Measurements from ENCODE around the gene HOXD12.

Gene HOXD12, protein sequence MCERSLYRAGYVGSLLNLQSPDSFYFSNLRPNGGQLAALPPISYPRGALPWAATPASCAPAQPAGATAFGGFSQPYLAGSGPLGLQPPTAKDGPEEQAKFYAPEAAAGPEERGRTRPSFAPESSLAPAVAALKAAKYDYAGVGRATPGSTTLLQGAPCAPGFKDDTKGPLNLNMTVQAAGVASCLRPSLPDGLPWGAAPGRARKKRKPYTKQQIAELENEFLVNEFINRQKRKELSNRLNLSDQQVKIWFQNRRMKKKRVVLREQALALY

DNA sequence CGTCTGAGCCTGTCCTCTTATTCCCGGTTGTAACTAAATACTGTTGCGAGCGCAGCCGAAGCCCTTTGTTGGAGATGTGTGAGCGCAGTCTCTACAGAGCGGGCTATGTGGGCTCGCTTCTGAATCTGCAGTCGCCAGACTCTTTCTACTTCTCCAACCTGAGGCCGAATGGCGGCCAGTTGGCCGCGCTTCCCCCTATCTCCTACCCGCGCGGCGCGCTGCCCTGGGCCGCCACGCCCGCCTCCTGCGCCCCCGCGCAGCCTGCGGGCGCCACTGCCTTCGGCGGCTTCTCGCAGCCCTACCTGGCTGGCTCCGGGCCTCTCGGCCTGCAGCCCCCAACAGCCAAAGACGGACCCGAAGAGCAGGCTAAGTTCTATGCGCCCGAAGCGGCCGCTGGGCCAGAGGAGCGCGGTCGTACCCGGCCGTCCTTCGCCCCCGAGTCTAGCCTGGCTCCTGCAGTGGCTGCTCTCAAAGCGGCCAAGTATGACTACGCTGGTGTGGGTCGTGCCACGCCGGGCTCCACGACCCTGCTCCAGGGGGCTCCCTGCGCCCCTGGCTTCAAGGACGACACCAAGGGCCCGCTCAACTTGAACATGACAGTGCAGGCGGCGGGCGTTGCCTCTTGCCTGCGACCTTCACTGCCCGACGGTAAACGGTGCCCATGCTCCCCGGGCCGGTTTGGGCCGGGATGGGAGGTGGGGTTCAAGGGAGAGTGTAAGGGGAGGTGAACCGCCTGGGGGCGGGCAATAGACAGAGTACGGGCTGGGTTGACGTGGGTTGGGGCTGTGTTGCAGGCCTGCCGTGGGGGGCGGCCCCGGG, at the start of gene HOXD12:
Gene HOXD12 (plus strand): TSS at position 68 of the 819 bp plus-strand sequence. CDS start 7 bp downstream, at position 75.
- DNase-seq, result no peak

DNA sequence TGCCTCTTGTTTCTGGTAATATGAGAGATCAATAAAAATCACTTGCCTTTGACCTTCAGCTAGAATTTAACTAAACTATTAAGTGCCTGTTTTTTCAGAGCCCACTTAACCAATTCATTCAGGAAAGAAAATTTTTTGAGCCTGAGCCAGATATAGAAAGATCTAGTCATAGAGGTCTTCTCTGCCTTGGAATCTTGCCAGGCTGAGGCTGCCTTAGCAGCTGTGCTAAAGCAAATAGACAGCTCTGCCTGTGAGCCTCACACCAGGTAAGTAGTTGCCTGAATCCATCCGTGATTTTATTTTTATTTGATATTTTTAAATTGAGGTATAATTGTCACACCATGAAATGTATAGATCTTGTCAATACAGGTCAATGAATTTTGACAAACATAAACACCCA, 43.2 kb upstream of the HOXD12 start:
- DNase-seq, result peak; percentile 48

DNA sequence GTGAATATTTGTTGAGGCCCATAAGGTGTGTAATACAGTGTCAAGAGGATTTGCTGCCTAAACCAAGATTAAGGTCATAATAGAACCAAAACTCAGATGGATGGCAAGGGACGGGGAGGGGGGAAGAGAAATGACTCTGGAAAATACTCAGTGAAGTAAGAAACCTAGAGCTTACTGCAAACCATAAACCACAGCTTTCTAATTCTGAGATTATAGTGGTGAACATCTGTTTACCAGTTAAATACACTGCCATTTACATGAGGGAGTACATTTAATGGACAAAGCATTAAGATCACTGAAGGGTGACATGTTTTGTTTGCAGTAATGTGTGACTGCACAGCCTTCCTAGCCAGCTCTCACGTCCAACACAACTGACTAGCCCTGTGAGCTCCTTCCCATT, 35.6 kb upstream of the HOXD12 start:
- DNase-seq, result peak; percentile 49

DNA sequence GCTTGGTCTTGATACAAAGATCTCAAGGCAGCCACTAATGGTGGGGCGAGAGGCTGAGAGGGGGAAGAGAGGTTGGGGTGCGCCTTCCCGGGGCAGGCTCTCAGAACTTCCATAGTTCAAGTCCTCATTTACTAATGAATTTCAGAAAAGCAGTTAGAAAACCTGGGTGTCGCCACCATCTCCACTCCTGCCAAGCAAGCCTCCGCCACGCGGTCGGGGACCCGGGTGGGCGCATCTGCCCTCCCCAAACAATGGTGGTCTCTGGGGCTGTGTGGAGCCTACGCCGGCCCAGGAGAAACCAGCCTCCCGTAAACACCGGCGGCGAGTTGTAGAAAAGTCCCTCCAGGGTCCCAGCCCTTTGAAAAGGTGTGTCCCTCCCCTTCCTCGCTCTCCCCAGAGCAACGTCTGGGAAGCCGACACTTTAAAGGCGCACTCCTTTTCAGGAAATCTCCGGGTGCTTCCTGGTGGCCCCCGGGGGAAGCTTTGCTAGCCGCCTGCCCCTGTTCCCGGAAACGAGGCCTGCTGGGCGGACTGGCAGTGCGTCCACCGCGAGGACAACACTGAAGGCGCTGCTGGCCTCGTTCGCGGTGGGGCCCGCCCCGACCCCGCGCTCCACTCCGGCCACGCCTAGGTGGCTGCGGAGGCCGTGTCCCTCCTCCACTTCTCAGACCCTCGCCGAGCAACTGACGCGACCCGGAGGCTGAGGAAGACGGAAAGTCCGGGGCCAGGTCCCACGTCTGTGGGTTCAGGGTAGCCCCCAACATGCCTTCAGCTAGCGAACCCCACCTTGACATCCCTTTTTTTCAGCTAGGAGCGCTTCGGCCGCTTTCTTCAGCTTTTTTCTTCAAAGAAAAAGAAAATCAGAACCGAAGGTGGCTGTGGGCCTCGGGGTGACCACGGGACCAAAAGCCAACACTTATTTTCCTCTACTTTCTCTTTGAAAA, 32.7 kb upstream of the HOXD12 start:
- no peak for DNase-seq

DNA sequence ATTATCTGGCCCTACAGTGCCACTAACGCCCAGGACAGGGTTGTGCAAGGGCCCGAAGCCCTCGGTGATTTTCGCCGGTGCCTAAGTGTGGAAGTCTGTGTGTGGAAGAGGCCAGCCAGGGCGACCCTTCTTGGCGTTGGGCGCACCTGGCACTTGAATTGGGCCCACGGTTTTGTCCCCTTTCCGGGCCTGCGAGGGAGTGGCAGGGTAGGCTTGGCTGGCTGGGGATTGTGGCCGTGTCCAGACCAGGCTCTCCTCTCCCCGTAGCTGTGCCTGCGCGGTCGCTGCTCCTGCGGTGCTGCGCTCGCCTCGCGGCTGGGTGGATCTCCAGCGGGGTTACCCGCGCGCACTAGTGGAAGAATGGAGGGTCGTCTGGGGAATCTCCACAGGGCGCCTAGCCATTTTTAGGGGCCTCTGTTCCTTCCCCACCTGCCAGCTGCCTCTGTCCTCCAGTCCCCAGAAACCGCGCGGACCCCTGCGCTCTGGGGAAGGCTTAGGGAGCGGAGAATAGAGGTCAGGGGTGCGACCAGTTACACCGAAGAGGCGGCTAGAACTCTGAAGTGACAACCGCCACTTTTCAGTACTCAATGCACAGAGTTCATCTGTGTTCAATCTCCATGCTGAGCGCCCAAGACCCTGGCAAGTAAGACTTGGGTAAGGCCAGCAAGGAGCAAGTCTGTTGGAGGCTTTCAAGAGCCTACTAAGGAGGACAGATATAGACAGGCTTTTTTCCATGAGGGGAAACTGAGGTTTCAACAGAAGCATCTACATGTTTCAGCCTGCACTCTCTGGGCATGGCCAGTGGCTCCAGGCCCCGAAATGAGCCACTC, 31.8 kb upstream of the HOXD12 start:
- no peak for DNase-seq

DNA sequence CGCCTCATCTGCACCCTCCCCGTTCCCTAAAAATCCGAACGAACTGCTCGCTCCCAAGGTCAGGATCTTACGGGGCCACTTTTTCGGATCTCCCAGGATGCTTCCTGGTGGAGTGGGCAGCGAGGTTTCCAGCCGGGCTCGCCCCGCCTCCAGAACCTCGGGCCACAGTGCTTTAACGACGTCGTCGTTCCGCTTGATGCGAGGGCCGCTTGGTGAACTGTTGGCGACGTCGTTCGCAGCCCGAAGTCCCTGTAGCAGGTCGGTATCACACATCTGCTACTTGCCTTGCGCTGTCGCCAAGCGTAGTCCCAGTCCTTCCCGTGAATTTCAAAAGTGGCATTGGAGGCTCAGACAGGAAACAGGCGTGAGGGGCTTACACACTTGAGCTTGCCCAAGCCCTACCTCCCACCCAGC, 31.2 kb upstream of the HOXD12 start:
- no peak for DNase-seq

DNA sequence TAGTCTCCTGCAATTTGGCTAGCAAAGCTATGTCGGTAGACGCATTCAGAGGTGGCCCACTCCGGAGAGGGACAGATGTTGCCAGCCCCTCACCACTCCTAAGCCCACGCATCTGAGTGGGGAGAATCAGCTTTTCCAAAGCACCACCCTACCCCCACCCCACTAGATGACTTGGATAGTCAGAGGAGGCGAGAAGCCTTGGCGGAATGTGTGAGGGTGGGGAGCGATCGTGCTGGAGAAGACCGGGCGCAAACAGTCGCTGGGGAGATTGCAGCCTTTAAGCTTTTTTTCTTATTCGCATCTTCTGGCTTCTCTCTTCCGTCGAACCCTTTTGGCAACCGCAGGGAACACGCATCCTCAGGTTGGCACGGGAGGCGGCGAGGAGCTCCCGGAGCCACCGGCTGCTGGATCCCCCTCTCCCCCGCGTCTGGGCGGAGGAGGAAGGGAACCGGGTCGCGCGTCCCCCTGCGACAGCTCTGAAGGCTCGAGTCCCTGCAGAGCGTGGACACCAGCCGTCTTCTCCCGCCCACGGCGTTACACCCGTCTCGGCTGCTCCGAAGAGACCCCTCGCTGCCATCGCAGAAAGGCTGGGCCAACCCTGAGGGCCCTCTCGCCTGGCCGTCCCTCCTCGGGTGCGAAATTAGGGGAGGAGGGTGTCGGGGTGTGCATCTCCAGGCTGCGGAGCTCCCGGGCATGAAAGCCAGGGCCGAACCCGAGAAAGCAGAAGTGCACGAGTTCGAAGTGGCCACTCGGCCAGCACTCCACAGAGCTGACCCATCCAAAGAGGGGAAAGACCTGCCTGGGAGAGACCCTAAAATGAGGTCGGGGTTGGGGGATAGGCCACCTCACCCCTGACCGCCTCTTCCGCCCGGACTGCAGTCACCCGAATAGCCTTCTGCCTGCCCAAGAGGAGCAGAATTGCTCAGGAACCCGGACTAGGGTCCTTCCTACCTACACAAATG, 28.0 kb upstream of the HOXD12 start:
- no peak for DNase-seq

DNA sequence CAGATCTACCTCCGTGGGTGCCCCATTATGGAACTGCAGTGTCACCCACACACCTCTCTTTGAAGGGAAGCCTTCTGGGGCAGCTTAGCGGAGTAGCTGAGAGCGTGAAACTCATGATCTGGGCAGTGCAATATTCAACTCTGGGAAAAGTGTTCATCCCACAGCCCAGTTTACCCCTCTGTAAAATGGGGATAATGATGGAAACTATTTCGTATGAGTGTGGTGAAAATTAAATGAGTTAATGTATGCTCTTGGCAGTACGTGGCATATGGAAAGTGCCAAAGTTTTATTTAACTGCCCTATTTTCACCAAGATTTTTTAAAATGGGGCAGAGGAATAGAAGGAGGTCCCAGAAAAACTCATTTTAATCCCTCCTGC, 27.3 kb upstream of the HOXD12 start:
- DNase-seq, result no peak

DNA sequence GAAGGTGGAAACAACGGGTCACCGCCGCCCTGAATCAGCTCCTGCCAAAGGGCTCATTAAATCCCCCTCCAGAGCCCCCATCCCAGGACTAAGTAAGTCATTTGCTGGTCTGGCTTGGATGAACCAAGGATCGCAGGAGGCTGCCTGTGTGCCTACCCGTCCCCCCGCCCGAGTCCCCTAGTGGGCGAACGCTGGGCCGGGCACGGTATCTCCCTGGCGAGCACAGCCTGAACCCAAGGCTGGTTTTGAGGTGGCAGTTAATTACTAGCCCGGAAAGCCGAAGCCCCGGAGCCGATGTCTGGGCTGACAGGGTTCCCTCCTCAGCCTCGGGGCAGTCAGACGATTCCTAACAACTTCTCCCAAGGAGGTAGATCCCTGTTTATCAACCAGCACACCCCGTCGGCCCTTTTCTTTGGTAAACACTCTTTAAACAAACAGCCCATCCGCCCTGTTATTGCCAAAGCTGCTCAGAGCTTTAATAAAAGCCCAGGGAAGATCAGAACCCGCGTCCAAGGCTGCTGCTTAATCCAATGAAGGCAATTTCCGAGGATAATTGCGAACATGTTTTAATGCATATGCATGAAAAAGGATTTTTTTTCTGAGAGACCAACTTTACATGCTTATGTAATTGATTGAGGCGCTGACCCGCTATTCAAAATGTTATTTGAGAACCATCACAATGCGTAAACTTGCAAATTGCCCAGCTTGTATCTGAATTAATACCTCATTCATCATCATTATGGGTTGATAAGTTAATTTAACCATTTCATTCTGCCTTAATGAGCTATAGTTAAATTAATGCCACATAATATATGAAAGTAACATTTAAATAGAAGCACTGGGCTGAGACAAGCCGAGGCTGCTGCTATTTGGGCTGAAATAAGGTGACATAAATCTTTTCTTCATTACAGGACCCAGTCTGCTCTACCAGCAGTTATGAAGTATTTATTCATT, 26.4 kb upstream of the HOXD12 start:
- DNase-seq, result no peak

DNA sequence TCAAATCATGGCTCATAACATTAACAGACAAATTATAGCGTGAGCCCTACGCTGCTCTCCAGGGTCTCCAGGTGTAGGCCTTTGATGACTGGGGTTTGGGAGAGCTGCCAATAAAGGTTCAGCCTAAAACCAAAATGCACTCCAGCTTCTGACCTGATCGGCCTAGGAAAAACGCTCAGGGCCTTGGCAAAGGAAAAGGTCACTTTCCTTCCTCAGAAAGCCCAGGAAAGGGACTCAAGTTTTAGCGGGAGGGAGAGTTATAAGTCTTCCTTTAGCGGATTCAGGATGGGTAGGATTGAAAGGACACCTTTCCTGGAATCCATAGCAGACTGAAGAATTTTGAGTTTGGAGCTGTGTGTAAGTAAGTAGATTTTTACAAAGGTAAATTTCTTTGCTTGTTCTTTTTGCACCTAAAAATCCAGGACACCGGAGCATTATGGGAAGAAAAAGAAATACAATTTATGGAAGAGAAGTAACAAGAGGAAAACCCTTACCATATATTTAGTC, 24.6 kb upstream of the HOXD12 start:
- no peak for DNase-seq

DNA sequence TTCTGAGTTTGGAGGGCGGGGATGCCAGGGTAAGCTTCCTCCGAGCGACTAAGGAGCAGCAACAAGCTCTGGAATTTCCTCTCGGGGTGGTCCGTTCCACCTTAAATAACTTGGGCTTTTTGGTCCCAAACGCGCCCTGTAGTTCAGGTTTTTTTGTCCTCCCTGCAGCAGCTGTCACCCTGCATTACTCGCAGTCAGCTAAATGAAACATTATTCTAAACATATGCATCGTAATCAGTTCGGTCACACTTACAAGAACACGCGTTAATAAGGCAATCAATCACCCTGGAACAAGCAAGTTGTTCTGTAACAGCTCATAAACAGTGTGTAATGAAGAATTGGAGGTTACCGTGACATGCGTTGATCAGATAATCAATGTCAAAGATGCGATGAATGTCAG, 24.1 kb upstream of the HOXD12 start:
- DNase-seq, result no peak

DNA sequence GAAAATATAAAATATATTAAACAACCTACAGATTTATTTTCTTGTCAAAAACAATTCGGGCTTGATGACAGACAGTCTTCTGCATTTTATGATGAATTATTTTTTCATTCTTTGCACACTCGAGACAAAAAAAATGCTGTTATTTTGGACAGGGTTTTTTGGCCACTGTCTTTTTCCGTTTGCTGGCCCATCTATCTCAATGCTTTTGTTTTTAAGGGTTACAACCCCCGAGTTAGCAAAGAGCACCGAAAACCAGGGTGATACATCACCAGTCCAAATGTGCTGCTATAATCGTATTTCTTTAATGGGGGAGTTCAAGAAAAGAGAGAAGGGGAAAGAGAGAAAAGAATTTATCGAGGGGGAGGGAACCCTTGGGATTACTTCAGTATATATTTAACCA, 23.5 kb upstream of the HOXD12 start:
- DNase-seq, result no peak

DNA sequence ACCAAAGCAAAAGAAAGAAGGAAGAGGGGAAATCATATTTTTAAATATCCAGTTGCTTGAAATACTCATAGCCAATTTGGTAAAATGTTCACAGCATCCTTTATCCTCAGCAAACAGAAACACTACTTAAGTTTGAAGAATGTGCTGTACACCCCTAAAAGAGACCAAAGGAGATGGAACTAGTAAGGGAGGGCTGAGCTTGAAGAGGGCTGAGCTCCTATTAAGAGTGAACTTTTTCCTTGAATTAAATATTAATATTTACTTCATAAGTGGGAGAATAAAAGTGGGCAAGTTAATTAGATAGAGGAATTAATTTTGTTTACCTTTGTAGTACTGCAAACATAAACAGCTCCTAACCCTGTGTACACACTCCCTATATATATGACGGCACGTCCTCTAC, 22.8 kb upstream of the HOXD12 start:
- DNase-seq, result no peak

DNA sequence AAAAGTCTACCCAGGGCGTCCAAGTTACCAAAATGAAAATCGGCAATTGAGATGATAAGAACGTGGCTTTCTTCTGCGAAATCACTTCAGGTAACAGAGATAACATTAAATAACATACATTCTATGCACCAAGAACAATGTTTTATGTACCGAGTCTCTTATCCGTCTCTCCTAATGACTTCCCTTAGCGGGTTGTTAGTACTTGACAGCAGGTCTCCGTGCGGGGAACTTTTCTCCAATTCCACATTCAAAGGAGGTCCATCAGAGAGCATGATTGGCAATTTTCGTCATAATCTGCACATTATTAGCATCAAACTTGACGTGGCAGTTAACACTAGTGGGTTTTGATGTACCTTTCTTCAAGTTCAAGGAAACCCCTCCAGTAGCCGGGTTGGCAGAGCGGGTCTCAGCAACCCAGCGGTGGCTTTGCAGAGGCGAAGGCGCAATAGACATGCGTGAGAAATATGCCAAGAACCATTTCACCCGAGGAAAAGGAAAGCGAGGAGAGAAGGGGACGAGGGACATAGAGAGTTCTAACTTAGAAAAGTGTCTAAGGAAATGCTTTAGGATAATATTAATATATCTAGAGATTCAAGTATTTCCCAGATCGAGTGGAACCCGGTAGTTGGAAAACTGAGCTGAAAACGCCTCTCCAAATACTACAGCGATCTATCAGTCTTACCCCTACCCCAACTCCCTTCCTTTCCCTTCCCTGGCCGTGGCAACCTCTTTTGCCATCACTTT, 20.9 kb upstream of the HOXD12 start:
- DNase-seq, result no peak

DNA sequence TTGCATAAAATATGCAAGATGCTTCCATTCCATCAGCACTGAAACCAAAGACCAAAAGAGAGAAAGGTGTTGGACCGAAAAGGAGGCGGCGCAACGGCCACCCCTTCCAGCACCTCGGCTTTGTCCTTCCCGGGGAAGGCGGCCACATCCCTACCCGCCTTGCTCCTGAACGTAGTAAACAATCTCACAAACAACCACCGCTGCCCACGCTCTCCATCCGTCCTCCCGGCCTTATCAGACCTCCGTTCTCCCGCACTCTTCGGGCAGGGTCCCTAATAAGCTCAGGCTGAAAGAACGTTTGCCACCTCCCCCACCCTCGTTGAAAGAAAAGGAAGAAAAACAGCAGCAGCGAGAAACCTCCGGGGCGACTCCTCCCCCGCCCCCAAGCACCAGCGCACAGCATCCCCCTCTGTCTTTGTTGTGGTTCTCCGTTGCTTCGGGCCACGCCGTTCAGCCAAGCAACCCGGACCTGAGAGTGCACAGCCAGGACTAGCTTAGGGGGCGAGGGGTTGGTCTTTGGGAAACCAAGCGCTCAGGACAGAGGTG, 20.2 kb upstream of the HOXD12 start:
- no peak for DNase-seq

DNA sequence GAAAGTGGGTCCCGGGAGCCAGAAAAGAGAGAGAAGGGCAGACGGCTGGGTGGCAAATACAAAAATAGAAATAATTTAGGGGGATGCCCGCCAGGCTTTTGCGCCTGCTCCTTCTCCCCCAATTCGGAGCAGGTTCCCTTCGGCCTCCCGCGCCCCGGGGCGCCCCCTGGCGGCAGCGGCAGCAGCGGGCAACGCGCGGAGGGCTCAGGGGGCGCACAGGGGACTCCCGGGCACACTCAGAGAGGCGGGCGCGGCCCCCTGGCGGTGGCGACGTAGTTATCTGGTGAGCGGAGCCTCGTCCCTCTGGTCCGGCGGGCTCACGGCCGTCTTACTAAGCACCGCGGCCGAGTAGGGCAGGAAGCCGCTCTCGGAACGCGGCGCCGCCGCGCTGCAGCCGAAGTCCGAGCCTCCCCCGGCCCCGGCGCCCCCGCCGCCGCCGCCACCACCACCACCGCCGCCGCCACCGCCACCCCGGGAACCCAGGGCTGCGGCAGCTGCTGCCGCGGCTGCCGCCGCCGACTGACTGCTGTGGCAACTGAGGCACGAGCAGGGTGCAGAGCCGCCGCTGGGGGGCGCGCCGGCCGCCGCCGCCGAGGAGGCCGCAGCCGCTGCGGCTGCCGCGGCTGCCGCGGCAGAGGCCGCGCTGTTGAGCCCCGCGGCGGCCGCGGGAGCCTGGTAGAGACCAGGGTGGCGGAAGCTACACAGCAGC, 19.6 kb upstream of the HOXD12 start:
- peak; percentile 73 for DNase-seq

DNA sequence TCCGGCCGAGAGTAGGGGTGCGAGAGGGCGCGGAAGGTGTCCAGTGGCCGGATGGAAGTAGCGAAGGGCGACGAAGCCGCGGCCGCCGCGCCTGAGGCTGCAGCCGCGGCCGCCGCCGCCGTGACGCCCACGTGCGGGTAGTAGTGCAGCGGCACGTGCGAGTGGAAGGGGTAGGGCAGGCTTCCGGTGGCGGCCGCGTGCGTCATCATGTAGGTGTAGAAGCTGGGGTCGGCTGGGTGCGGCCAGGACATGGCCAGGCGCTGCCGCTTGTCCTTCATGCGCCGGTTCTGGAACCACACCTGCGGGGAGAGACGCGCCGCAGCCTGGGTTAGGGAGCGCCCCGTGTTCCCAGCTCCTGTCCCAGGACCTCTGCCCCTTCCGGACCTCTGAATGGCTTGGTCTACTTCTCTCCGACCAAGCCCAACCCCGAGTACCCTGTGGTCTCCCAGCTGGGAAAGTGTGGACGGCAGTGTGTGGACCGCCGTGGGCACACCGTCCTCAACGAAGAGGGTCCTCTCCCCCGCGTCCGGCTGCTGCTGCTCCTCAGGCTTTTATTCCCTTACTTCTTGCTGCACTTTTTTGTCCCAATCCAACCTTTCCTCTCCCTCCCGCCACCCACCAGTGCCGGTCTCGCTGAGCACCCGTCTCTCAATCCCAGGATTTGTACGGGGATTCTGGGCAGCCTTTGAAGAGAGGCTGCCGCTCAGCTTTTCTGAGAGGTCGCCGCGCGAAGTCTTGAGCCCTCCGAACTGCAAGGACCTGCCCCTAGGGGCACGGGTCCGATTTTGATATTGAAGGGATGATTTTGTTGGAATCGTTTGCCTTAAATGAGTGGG, 18.8 kb upstream of the HOXD12 start:
- no peak for DNase-seq

All from NCI-H2081 treated with DMSO at 0.1 percent for 48 hours (cell line).